Stimulated activated CD8-positive, alpha-beta memory T cell treated with anti-CD3 and anti-CD28 coated beads, Interleukin-15, amount 100 ng/mL, for 24 hours (primary cell): ENCODE data around the gene TTC7B.

Source experiments
- DNase-seq: peaks from one replicate; pipeline ENCODE4 v3.0.0-alpha.2; 2020; ENCODE audit warnings: low read depth

TTC7B gene

GRCh38 chr14:90488256-90488655, 328.0 kb downstream of the TTC7B start:
- no peak for DNase-seq

- DNase-seq = no peak
Measured at GRCh38 chr14:90487462-90487861, 328.8 kb downstream of the TTC7B start.

GRCh38 chr14:90487031-90487430, 329.2 kb downstream of the TTC7B start:
- no peak for DNase-seq

- DNase-seq = no peak
Measured at GRCh38 chr14:90484291-90484690, 331.9 kb downstream of the TTC7B start.

GRCh38 chr14:90483571-90483974, 332.7 kb downstream of the TTC7B start:
- DNase-seq = no peak

GRCh38 chr14:90483117-90483516, 333.1 kb downstream of the TTC7B start:
- no peak for DNase-seq

GRCh38 chr14:90475298-90475697, 340.9 kb downstream of the TTC7B start:
- DNase-seq = no peak
